GM19468 (cell line): ENCODE data around the gene MMP17.

Source experiments
- ATAC-seq: cut with Tn5 transposase; IDR thresholded peaks from one replicate; pipeline ENCODE4 v1.9.1; 2021; ENCODE audit warnings: mild to moderate bottlenecking, moderate library complexity, moderate number of reproducible peaks; ENCODE audit not compliant: unreplicated experiment; ENCODE audit errors: extremely low read depth

MMP17 gene

GRCh38 chr12:131844656-131845055 lies 16.5 kb downstream of the MMP17 start:
- no peak for ATAC-seq

- ATAC-seq, result no peak
Measured at GRCh38 chr12:131845121-131845520, 16.9 kb downstream of the MMP17 start.

- no peak for ATAC-seq
Measured at GRCh38 chr12:131847456-131847855, 19.3 kb downstream of the MMP17 start.

- no peak for ATAC-seq
Measured at GRCh38 chr12:131848753-131849152, 20.6 kb downstream of the MMP17 start.

DNA sequence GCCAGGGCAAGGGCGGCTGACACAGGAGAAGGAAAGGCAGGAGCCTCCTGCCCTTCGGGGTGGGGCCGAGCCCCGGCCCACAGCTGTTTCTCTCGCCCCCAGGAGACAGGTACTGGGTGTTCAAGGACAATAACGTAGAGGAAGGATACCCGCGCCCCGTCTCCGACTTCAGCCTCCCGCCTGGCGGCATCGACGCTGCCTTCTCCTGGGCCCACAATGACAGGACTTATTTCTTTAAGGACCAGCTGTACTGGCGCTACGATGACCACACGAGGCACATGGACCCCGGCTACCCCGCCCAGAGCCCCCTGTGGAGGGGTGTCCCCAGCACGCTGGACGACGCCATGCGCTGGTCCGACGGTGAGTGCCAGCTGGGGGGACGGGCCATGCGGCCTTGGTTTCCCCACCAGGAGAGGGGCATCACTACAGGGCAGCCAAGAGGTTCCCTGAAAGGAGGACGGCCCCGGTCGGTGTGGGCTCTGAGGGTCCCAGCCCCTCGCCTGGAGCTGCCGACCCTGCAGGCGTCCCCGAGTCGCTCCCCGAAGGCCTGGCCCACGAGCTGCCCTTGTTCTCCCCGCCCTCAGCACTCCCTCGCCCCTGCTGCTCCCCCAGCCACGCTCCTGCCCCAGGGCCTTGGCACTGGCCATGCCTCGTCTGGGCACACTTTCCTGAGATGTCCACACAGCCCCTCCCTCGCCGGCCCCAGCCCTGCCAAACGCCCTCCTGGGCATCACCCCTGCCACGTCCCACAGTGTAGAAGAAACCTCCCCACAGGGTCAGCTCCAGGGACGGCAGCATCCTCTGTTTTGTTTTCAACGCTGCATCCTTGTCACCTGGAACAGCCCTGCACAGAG lies 21.7 kb downstream of the MMP17 start:
- ATAC-seq, result no peak

DNA sequence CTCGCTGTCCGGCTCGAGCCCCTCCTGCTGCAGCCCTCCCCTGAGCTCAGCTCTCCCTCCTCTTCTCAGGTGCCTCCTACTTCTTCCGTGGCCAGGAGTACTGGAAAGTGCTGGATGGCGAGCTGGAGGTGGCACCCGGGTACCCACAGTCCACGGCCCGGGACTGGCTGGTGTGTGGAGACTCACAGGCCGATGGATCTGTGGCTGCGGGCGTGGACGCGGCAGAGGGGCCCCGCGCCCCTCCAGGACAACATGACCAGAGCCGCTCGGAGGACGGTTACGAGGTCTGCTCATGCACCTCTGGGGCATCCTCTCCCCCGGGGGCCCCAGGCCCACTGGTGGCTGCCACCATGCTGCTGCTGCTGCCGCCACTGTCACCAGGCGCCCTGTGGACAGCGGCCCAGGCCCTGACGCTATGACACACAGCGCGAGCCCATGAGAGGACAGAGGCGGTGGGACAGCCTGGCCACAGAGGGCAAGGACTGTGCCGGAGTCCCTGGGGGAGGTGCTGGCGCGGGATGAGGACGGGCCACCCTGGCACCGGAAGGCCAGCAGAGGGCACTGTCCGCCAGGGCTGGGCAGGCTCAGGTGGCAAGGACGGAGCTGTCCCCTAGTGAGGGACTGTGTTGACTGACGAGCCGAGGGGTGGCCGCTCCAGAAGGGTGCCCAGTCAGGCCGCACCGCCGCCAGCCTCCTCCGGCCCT lies 22.8 kb downstream of the MMP17 start:
- ATAC-seq, result no peak

DNA sequence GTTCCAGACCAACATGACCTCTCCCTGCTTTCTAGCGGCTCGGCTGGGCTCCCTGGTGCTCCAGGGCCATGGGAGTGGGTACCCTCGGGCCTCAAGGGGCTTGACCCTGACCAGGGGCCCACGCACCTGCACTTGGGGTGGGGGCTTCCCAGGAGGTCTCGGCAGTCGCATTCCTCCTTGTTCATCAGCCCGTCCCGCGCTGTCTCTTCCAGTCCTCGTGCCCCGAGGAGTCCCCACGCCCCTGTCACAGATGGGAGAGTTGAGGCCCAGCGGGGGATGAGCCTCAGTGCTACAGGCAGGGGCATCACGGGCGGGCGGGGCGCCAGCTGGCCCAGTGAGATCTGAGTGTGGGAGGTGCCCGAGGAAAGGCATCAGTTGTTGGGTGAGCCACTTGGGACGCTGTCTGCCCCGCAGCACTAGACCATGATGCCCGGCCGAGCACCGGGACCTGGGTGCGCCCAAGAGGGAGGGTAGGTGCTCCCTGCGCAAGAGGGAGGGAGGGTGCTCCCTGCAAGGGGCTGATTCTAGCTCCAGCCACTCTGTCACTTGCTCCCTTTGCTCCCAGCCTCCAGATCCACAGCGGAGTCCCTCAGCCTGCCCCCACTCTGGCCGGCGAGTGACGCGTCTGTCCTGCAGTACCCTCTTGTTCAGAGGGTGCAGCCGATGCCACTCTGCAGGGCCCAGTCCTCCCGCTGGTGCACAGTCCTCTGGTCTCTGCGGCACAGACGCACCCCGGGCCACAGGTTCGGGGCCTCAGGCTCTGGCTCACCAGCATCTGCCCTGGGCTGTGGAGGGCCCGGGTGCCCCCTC lies 23.8 kb downstream of the MMP17 start:
- ATAC-seq, result no peak

- no peak for ATAC-seq
Measured at GRCh38 chr12:131852551-131853299, 24.5 kb downstream of the MMP17 start.

DNA sequence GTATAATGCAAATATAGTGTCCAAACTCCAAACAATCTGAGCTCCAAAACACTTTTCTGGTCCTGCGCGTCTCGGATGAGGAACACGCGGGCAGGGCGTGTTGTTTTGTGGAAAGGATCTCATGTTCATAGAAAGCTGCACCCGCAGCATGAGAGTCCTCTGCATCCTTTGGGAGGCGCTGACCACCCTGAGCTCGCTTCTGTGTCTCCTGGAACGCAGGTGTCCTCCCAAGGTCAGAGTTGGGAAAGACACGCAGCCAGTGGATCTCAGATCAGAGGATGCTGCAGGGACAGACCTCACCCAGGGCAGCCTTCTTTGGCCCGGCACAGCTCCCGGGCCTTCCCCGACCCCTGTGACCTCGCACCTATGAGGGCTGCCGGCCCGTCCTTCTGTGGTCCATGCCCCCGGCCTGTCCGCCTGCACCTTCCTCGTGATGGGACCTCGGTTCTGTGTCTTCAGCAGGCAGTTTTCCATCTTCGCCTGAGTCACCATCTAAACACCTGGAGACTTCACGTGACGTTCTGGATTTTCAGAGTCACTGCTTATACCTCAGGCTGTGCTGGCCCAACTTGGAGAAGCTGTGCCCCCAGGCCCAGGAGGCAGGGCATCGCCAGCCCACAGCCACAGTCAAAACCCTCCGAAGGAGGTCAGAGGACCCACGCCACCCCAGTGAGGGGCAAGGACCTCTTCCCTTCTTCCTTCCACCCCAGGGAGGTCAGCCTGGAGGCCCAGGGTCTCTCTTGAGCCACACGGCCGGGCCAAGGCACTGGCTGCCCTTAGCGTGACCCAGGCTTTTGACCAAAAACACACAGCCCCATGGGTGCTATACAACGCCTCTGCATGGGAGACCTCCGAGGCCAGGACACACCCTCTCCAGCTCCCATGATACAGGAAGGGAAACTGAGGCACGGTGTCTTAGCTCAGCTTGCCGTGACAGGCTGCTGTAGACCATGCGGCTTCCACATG lies 25.9 kb downstream of the MMP17 start:
- no peak for ATAC-seq

DNA sequence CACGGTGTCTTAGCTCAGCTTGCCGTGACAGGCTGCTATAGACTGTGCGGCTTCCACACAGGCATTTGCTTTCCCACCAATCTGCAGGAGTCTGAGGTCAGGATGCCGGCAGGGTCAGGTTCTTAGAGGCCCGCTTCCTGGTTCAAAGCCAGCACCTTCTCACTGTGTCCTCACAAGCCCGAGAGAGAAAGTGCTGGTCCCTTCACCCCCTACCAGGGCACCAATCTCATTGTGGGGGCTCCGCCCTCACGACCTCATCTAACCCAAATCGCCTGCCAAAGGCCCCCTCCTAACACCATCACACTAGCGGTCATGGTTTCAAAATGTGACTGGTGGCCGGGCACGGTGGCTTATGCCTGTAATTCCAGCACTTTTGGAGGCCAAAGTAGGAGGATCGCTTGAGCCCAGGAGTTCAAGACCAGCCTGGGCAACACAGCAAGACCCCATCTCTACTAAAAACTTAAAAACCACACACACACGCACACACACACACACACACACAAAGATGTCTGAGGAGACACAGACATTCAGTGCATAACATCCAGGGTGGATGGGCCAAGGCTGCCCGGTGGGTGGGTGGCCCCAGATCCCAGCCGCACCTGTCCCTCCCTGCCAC lies 26.8 kb downstream of the MMP17 start:
- ATAC-seq, result no peak

DNA sequence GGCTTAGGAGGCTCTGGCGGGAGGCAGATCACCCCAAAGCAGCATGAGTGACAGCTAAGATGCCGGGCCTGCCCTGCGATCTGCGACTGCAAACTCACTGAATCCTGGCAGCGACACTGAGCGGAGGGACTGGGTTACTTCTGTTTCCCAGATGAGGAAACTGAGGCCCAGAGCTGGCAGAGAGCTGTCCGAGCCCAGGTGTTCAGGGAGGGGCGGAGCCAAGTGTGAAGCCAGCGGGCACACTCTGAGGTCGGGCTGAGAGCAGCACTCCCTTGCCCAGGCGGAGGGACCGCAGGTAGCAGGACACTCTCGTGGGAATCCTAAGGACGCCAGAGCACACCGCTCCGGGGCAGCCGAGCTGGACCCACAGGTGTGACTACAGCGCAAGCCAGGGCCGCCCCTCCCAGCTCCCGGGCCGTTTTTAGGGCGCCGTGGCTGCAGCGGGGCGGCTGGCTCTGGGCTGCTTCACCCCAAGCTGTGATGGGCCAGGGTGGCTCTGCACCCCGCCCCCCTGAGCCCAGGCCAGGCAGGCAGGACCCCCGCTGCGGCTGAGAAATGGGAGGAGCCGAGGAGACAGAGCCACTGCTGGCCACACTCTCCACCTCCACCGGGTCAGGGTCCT lies 27.4 kb downstream of the MMP17 start:
- ATAC-seq, result no peak

GRCh38 chr12:131856366-131857097 lies 28.3 kb downstream of the MMP17 start:
- ATAC-seq, result no peak

GRCh38 chr12:131857908-131858850 lies 30.0 kb downstream of the MMP17 start:
- ATAC-seq, result no peak

- ATAC-seq, result no peak
Measured at GRCh38 chr12:131860472-131861260, 32.5 kb downstream of the MMP17 start.

GRCh38 chr12:131861261-131862083 lies 33.3 kb downstream of the MMP17 start:
- no peak for ATAC-seq
